Measurements from ENCODE around the gene TNFRSF1B.

Gene TNFRSF1B

GRCh38 chr1:12170263-12170671 is 3.5 kb downstream of the TNFRSF1B start:
- no peak for TF ChIP-seq CTCF (IDR thresholded peaks at IDR 0.05; ENCODE audit: low read depth, low read length, missing control alignments)
- in situ Hi-C loops (cut with HindIII; ENCODE audit: low sequenced_read_pairs) = no loop called here

GRCh38 chr1:12171206-12172041 is 4.6 kb downstream of the TNFRSF1B start:
- in situ Hi-C loops (cut with HindIII; ENCODE audit: low sequenced_read_pairs) = no loop called here
- no peak overlapping the region for H3K4me3 ChIP-seq (ENCODE audit: low read depth, low read length)
- TF ChIP-seq CTCF (IDR thresholded peaks at IDR 0.05; ENCODE audit: low read depth, low read length, missing control alignments) = no peak
- DNase-seq (ENCODE audit: low read depth) = no peak

More at GRCh38 chr1:12170263-12170671, 3.5 kb downstream of the TNFRSF1B start:
- DNase-seq (ENCODE audit: low read depth) = no peak
- H3K4me3 ChIP-seq (ENCODE audit: low read depth, low read length) = no peak overlapping the region

GRCh38 chr1:12172042-12172851 is 5.5 kb downstream of the TNFRSF1B start:
- no peak for DNase-seq (ENCODE audit: low read depth)
- no peak overlapping the region for H3K4me3 ChIP-seq (ENCODE audit: low read depth, low read length)
- TF ChIP-seq CTCF (IDR thresholded peaks at IDR 0.05; ENCODE audit: low read depth, low read length, missing control alignments) = no peak
- in situ Hi-C loops (cut with HindIII; ENCODE audit: low sequenced_read_pairs) = no loop called here

GRCh38 chr1:12173041-12173509 is 6.3 kb downstream of the TNFRSF1B start:
- DNase-seq (ENCODE audit: low read depth) = no peak
- TF ChIP-seq CTCF (IDR thresholded peaks at IDR 0.05; ENCODE audit: low read depth, low read length, missing control alignments) = no peak
- H3K4me3 ChIP-seq (ENCODE audit: low read depth, low read length) = no peak overlapping the region
- in situ Hi-C loops (cut with HindIII; ENCODE audit: low sequenced_read_pairs) = no loop called here

GRCh38 chr1:12173631-12174121 is 6.9 kb downstream of the TNFRSF1B start:
- in situ Hi-C loops (cut with HindIII; ENCODE audit: low sequenced_read_pairs) = no loop called here
- H3K4me3 ChIP-seq (ENCODE audit: low read depth, low read length) = no peak overlapping the region
- DNase-seq (ENCODE audit: low read depth) = no peak

More at GRCh38 chr1:12173631-12174121, 6.9 kb downstream of the TNFRSF1B start:
- TF ChIP-seq CTCF (IDR thresholded peaks at IDR 0.05; ENCODE audit: low read depth, low read length, missing control alignments) = no peak

Measured in astrocyte of the cerebellum (primary cell).